Left ventricle myocardium inferior (tissue), 1 donor: Measurements from ENCODE around the gene PMM2. TPM values are rescaled to one million over a fixed set of nuclear protein-coding genes. Genes with fewer than 3 reads are reported as not detected.
"Not testable (repeated sequence)": the region's sequence is repeated elsewhere in the genome, so short reads cannot be mapped to it uniquely, and the experiment has no call there.

Experiments
- DNase-seq: peaks from one replicate; pipeline ENCODE4 v3.0.0-alpha.2; 2020
- H3K27ac ChIP-seq: fragments of 200-600 bp; replicated peaks from 2 replicates; pipeline ENCODE4 v1.8.0; 2021
- H3K27me3 ChIP-seq: fragments of 200-600 bp; 2 replicates; pipeline ENCODE4 v1.8.0; 2021; ENCODE audit warnings: low read depth
- H3K36me3 ChIP-seq: fragments of 200-600 bp; 2 replicates; pipeline ENCODE4 v1.8.0; 2021
- H3K4me1 ChIP-seq: fragments of 200-600 bp; 2 replicates; pipeline ENCODE4 v1.8.0; 2021
- H3K4me3 ChIP-seq: fragments of 200-600 bp; 2 replicates; pipeline ENCODE4 v1.8.0; 2021; ENCODE audit warnings: mild to moderate bottlenecking, moderate library complexity
- H3K9me3 ChIP-seq: fragments of 200-600 bp; replicated peaks from 2 replicates; pipeline ENCODE4 v1.8.0; 2021
- intact Hi-C: fragments of 100-400 bp; cut with micrococcal nuclease; formaldehyde crosslinking; loops from one replicate; pipeline ENCODE4 v1.11.0; 2022
- total RNA-seq: library from RNA; stranded (reverse); fragmentation: NEBNext Ultra II Directional; extraction: Animal tissue kit (Norgen Biotek cat#: 25700); gene quantifications from one replicate; pipeline ENCODE4 v1.2.1, GENCODE V29; 2021
- TF ChIP-seq, protein P1 (sequence below): fragments of 200-600 bp; IDR thresholded peaks from 2 replicates; pipeline ENCODE4 v1.8.0; 2021; ENCODE audit warnings: antibody characterized with exemption, mild to moderate bottlenecking, borderline replicate concordance
- donor health status: DM: no; HTN: yes; CAD: no; lungs with severe emphysema.

The PMM2 gene
- total RNA-seq, 1 donor from 2014 or later: 13.7 TPM

DNA sequence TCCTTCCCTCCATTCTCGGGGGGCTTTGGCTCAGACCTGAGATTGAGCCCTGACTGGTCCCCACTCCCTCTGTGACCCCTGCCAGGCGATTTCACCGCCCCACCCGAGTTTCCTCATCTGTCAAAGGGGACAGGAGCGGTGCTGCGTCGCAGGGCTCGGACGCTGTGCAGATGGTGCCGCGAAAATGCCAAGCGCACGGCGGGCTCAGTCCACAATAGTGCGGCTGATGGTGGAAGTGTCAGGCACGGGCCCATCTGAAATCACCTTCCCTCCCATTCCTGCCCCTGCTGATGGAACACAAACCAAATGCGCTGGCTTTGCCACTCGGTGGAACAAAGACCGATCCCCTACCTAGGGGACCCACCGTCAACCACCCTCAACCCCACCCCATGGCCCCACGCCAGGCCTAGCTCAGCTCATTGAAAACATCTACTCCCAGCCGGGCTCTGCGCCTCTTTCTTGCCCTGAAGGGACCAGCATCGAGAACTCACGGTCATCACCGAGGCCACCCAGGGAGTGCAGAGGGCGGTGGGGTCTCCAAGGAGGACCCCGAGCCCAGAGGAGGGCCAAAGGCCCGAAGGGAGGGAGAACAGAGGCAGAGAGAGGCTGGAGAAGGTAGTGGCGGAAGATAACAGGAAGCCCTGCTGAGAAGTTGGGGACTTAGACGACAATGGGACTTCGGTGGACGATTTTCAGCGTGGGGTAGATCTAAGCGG is 69.7 kb downstream of the PMM2 start:
- Histone ChIP-seq H3K36me3 (no peaks in the 10 kb centered on the region), H3K9me3 (no peaks in the 10 kb centered on the region), H3K4me3 (peak overlapping the region; percentile 74), H3K4me1 (peaks cover 70% of the 10 kb centered on the region), H3K27me3 (no peaks in the 10 kb centered on the region), H3K27ac (peak overlapping the region; percentile 90)
- TF ChIP-seq, protein P1, sequence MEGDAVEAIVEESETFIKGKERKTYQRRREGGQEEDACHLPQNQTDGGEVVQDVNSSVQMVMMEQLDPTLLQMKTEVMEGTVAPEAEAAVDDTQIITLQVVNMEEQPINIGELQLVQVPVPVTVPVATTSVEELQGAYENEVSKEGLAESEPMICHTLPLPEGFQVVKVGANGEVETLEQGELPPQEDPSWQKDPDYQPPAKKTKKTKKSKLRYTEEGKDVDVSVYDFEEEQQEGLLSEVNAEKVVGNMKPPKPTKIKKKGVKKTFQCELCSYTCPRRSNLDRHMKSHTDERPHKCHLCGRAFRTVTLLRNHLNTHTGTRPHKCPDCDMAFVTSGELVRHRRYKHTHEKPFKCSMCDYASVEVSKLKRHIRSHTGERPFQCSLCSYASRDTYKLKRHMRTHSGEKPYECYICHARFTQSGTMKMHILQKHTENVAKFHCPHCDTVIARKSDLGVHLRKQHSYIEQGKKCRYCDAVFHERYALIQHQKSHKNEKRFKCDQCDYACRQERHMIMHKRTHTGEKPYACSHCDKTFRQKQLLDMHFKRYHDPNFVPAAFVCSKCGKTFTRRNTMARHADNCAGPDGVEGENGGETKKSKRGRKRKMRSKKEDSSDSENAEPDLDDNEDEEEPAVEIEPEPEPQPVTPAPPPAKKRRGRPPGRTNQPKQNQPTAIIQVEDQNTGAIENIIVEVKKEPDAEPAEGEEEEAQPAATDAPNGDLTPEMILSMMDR: no peak
- intact Hi-C loops: no loop called here
- DNase-seq: peak; percentile 52

DNA sequence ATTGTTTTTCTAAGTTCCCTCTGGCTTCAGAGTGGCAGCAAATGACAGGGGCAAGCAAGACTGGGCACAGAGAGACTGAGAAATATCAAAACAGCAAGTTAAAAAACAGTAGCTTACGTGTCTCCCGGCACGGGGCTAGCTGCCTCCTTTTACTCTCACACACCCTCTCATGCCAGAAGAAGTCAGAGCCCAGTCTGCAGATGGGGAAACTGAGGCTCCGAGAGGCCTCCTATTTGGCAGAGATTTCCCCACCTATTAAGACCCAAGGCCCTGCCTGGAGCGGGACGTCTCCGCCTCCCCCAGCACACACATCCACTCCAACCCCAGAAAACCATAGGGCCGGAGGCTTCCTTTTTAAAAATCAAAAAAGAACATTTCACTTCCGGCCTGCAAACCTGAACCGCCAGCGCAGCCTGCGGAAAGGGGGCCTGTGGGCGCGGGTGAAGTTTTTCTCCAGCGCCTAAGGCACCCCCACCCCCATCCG is 70.3 kb downstream of the PMM2 start:
- H3K4me1 ChIP-seq: peaks cover 64% of the 10 kb centered on the region

DNA sequence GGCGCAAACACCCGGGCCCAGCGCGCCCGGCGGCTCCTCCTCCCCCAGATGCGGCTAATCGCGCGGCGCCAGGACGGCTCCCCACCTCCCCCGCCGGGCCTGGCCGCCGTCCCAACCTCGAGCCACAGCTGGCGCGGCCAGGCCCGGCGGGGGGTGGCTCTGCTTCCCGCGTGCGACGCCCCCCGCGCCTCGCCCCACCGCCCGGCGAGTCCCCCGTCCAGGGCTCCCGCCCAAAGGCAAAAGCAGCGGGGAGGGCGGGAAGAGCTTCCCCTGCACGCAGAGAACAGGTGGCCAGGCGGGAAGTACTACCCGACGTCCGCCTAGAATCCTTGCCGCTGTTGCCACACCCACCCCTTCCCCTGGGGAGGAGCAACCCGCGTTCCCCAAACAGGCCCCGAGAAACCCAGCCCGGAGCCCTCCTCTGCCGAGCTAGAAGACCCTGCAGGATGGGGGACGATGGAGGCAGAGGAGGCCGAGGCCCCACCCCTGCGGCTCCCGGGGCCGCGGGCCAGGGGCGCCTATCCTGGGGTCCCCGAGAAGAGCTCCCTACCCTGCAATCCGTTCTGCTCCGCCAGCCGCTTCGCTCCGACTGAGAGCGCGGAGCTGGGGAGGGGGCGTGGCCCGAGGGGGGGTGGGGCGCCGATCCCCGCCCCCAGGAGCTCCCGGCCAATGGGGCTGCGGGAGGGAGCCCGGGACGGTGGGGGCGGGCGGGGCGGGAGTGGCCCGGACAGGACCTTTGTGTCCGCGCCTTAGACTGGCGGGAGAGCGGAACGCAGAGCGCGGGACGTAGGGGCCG is 71.0 kb downstream of the PMM2 start, which contains the start of gene CARHSP1:
TSS of gene CARHSP1 (minus strand) at position 591 of the 796 bp plus-strand sequence. CDS start 9,678 bp downstream, outside the sequence.
- peak within 1 kb of the TSS; percentile 90 for H3K27ac ChIP-seq

More for the DNA sequence above, 70.3 kb downstream of the PMM2 start:
- Histone ChIP-seq H3K27ac (peak overlapping the region; percentile 90), H3K36me3 (no peaks in the 10 kb centered on the region), H3K27me3 (no peaks in the 10 kb centered on the region), H3K9me3 (no peaks in the 10 kb centered on the region), H3K4me3 (peak overlapping the region; percentile 74)
- no peak for DNase-seq
- intact Hi-C loops: no loop called here
- TF ChIP-seq, protein P1: no peak

DNA sequence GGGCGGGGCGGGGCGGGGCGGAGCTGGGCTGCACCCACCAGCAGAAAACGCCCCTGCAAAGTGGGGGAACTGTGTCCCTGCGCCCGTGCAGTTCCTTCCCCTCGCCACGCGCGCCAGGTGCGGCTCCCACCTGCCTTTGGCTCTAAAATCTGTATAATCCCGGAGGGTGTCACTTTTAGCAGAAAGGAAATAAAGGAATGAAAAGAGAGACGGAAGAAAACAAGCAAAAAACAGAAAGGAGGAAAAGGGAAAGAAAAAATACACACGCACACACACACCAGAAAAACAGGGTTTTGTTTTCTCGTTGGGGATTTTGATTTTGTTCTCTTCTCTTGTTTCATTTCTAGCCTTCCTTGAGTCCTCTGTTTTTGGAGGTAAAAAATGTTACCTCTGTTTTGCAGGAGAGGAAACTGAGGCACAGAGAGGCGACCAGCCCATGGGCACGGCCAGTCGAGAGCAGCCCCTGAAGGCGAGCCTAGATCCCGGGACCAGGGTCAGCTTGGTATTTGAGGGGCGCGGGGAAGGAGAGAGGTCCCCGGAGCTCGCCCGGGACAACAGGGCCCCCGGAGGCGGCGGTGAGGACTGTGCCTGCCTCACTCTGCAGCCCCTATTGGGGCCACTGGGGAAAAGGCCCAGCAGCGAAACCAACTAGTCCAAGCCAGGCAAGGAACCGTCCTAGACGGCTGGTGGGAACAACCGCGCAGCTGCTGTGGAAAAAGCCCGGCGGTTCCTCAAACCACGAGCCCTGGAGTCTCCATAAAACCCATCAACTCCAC is 71.8 kb downstream of the PMM2 start:
- H3K4me1 ChIP-seq: peaks cover 50% of the 10 kb centered on the region
- TF ChIP-seq, protein P1: no peak
- peak overlapping the region; percentile 90 for H3K27ac ChIP-seq
- H3K4me3 ChIP-seq: peak overlapping the region; percentile 74
- intact Hi-C loops: no loop called here
- no peaks in the 10 kb centered on the region for H3K27me3 ChIP-seq
- H3K36me3 ChIP-seq: no peaks in the 10 kb centered on the region
- no peak for DNase-seq
- no peaks in the 10 kb centered on the region for H3K9me3 ChIP-seq

More for the DNA sequence above, 71.0 kb downstream of the PMM2 start, which contains the start of gene CARHSP1:
- no peaks in the 10 kb centered on the region for H3K27me3 ChIP-seq
- intact Hi-C loops: no loop called here
- H3K4me1 ChIP-seq: peaks cover 58% of the 10 kb centered on the region
- no peaks in the 10 kb centered on the region for H3K9me3 ChIP-seq
- H3K4me3 ChIP-seq: peak within 1 kb of the TSS; percentile 74
- H3K36me3 ChIP-seq: no peaks in the 10 kb centered on the region
- DNase-seq: peak; percentile 88
- TF ChIP-seq, protein P1: no peak

DNA sequence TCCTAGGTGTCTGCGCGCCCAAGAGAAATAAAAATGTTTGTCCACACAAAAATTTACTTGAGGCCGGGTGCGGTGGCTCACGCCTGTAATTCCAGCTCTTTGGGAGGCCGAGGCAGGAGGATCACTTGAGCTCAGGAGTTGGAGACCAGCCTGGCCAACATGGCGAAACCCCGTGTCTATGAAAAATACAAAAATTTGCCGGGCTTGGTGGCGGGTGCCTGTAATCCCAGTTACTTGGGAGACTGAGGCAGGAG is 72.3 kb downstream of the PMM2 start:
- H3K4me3 ChIP-seq, DNase-seq, H3K27me3 ChIP-seq, H3K36me3 ChIP-seq, H3K9me3 ChIP-seq, intact Hi-C loops: not testable (repeated sequence)
- Histone ChIP-seq H3K4me1 (peaks cover 45% of the 10 kb centered on the region), H3K27ac (peak overlapping the region; percentile 90)
